NCI-H2196 treated with DMSO at 0.1 percent for 48 hours (cell line): ENCODE measurements around the gene UBE2G2.

Source experiments
- DNase-seq: peaks from one replicate; lab custom pipeline; 2025; ENCODE audit not compliant: unreplicated experiment; lab: John Stamatoyannopoulos, UW

The UBE2G2 gene, protein sequence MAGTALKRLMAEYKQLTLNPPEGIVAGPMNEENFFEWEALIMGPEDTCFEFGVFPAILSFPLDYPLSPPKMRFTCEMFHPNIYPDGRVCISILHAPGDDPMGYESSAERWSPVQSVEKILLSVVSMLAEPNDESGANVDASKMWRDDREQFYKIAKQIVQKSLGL

DNA sequence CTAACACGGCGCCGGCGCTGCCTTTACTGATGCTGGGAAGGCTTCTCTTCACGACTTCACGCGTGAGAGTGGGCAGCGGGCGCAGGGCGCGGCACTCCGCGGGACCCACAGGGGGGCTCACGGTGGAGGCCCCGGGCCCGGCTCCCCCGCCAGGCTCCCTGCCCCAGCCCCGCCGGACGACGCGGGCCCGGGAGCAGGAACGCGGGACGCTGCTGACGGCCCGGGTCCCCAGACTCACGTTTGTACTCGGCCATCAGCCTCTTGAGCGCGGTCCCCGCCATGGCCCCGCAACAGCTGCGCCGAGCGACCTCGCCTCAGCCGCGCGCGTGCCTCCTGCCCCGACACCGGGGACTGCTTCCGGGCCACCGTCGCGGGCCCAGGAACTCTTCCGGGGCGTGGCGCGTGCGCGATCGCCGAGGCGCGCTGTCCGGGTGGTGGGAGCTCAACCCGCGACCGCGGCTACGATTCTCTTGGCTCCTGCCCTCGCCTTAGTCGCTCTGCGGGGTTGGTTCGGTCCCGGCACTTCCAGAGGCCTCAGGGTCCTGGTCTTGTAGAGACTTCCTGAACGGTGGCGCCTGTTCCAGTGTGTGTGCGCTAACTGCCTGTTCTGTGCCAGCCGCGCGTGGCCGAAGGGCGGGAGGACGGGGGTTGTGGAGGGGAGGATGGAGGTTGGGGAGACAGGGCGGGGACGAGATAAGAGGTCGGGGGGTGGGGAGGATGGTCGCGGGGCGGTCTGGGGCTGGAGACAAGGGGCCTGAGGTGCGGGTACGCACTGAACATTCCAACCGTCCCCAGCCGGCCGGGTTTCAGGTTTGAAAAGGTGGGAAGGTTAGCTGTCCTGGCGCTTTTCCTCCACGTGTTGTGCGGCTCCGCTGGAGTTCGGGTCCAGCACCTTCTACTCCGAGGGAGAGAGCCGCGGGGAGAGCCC lies at the start of gene UBE2G2:
Gene UBE2G2, minus strand, starts transcription at position 353 of the 928 bp plus-strand sequence. Its CDS starts 72 bp downstream, at position 281.
- peak; percentile 43 for DNase-seq

DNA sequence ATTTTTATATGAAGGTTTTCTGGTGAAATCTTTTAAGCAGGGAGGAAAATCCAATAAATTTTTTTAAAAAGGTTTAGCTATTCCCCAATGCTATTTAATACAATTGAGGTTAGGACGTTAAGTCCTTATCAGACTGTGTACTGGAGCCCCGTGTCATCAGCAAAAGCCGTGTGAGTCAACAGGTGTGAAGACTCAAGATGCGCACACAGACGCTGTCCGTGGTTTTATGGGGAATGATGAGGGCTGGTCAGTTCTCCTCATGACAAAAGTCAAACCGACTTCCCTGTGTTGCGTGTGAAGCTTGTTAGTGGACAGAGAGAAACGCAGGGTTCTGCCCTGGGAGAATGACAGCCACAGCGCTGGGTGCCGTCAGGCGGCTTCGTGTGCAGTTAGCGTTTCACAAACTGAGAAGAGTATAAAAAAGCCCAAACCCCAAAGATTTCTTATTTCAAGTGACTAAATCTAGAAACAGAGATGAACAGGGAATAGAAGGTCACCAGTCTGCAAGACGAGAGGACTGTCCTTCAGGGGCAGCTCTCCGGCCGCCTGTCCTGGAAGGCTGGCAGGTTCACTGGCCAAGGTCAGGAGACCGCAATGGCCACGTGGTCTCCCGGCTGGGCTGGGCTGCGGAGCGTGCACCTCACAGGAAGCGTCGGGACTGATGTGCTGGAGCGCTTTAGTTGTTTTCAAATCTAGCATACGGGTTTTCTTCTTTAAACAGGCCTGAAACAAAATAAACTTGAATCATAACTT lies 49.5 kb upstream of the UBE2G2 start:
- no peak for DNase-seq

DNA sequence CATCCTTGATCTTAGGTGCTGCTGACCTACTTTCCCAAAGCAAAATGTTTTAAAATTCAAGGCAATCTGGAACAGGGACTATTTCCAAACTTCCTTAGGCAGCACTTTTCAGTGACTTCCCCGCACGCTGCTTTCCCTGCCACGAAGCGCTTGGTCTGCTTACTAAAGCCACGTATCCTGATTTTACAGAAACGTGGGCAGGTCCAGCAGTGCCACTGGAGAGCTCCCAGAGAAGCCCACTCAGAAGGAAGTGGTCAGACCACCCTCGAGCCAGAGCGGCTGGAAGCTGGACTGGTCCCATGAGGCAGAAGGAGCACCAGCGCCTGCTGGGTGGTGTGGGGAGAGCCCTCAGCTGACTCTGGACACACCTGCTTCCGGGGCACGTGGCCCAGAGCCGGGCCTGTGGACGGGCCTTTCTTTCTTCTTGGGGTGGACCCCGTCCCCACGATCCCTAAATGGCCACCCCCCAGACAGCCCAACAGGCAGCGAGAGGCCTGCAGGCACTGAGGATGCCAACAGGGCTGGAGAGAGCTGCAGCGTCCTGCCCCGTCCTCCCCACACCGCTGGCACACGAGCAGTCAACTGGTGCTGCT lies 48.7 kb upstream of the UBE2G2 start:
- no peak for DNase-seq

DNA sequence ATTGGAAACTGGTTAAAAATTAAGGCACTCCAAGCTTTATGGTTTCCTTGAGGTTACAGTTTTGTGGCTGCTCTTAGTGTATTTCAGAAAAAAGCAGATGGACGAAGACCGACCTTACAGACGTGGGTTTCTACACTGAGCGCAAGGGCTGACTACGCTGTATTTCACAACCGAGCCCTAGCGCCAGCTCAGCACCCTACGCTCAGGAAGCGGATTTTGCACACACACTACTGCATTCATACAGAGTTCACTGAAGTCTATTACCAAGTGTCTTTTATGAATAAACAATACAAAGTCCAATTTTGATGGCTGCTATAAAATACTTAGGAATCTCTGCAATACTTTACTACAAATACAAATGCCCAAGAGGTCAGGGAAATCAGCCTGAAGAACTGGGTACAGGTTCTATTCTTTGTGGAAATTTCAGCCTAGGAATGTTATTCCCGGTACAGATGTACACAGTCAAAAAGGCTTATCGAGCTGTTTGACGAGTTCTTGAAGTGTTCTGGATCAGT lies 48.1 kb upstream of the UBE2G2 start:
- DNase-seq = no peak

DNA sequence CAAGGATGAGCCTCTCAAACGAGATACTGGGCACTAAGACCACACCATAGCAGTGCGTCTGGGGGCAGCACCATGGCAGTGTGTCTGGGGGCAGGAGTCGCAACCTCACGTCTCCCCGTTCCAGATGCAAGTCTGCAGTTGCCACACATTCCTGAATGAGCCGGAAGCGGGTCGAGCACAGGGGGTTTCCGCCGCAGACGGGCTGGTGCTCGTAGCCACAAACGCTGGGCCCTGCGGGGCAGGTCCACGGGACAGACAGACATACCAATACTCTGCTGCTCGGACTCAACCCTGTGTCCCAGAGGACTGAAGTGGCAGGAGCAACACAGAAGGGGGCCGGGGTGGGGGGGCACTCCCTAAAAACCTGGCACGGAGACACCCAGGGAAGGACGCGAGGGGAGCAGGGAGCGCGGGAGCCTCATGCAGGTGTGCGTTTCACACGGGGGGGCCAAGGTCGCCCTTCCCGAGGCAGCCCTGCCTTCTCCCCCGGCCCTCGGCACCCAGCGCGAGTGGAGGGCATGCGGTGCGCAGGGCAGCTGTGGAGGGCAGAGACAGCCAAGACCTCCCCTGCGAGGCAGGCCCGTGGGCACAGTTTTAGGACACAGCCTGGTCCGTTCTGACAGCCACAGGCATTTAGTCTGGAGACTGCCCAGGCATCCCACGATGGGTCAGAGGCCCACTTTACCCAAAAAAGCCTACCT lies 47.4 kb upstream of the UBE2G2 start:
- no peak for DNase-seq

DNA sequence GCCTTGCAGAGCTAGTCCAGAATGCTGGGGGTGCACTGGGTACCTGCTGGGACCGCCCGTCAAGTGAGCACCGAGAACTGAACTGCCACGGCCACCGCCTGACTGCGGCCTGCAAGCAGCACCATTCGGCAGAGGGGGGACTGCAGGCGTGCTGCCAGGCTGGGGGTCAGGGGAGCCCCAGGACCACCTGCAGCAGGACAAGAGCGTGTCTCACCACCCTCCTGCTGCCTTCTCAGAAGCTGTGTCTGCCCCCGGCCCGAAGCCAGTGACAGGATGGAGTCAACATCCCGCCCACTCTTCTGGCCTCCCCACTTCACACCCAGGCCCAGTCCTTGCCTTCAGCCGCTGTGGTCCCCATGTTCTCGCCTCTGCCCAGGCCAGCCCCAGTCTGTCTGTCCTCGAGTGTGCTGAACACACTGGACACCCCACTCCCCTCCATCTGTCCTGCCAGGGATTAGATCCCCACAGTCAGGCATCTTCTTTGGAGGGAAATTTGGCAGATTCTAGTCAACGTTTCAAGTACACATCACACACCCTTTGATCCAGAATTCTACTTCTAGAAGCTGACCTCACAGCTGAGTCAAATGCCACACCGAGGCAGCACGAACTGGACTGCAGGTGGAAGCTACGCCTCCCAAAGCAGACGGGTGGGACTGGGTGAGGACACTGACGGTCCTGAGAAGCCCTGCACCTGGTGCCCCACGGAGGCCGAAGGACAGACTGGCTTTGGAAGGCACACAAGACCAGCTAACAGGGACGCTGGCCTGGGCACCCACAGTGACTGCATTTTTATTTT lies 45.8 kb upstream of the UBE2G2 start:
- DNase-seq = no peak

DNA sequence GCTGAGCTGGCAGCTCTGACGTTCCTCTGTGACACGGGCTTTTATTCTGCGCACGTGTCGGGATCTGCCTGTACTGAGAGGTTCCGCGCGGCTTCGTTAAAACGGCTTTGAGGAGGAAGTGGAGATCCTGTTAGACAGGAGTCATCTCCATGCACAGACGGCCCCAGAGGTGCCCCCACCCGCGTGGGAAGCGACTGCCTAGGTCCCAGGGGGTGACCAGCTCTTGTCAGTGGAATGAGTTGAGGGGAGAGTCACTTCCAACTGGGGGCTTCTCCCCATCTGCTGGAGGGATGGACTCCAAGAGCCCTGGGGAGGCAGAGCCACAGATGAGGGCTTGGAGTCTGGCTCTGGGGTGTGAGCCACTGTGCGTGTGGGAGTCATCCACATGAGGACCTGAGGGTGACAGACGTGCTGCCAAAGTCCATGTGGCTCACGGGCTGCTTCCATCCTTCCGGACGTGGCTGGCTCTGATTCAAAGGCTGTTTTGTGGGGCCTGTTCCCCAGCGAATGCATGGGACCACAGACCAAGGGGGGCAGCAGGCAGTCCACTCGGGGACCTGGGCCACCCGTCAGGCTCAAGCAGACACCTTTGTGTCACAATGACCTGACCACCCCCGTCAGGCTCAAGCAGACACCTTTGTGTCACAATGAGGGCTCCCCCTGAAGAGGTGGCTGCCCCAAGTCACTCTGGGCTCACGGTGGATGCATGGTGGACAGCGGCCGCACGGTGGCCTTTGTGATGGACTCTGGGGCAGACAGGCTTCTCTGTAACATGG lies 45.1 kb upstream of the UBE2G2 start:
- no peak for DNase-seq

DNA sequence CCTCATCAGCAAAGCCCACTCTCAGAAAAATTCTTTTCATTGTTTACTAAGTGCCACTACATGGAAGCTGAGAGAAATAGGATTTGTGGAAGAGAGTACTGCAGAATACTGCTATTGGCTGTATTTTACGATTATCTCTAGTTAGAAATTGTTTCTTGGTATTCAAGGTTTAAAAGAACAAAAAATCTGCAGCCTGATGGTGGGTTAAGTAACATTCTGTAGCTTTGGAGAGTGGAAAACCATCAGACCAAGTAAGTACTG lies 44.5 kb upstream of the UBE2G2 start:
- DNase-seq = no peak

DNA sequence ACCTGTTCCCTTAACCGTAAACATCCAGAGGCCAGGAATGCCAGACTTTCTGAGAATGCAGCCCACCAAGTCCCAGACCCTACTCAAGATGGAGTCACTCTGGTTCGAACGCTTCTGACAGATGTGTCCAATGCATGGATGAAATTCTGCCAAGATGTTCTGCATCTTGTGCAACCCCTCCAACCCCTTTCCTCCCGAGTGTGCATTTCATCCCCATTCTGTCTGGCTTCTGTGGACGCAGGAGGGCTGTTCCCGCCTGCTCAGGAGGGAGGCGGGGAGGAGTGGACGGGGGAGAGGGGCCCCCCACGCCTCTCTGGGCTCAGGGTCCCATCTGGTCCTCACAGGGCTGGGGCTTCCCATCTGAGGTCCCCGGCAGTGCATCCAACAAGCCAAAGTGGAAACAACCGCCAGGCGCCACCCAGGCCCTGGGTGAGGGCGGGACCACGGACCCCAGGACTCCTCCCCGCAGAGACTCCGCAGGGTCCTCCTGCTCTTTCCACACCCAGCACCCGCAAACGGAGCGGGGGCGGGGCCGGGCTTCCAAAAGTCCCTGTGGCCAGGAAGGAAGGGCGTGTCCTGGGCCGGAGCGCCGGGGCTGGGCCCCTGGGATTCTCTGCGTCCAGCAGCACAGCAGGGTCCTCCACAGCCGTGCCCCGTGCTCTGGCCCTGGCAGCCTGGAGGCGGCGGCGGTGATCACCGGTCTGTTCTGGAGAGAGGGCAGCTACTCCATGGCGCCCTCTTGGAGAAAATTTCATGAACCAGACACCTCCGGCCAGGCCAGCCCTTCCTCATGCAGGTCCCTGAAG lies 44.0 kb upstream of the UBE2G2 start:
- DNase-seq = no peak

DNA sequence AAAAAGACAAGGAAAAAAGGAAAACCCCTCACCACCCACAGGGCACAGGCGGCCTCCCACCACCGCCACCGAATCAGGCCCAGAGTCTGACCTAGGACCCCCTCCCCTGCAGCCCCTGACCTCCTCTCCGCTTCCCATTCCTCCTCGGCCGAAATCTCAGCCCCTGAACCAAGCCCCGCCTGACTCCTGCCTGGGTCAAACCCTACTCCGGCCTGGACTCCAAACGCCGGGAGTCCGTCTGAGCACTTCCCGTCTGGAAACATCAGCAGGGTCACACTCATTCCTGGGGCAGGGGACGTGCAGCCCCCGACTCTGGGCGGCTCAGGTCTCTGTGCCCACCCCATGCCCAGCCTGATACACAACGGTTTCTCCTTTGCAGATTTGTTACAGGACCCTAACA lies 42.6 kb upstream of the UBE2G2 start:
- no peak for DNase-seq

DNA sequence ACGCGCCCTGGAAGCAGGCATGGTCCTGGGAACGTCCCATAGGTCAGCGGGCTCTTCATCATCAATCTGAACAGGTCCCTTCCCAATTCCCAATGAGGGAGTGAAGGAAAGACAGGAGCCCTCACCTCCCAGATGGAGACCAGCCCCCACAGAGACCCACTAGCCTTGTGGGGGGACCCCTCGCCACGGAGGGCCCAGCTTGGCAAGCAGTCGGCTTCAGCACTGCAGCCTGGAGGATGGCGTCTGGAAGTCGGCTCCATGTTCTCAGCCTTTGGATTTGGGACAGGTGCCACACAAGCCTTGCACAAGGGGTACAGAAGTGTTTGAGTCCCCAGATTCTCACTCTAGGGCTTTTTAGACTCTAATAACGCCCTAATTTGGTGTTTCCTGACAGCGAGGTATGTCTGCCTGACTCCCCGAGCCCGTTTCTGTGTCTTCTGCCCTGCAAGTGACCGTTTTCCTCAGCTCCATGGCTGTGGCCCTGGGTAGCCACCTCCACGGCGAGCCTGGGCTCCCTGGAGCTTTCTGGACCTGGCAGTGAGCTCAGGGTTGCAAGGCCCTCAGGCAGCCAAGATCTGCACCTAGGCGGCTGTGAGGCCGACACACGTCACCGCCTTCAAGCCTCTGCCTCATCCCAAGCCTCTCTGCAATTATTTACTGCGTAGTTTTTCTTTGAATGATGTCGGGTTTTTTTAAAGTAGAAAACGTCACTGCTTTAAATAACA lies 41.3 kb upstream of the UBE2G2 start:
- no peak for DNase-seq

DNA sequence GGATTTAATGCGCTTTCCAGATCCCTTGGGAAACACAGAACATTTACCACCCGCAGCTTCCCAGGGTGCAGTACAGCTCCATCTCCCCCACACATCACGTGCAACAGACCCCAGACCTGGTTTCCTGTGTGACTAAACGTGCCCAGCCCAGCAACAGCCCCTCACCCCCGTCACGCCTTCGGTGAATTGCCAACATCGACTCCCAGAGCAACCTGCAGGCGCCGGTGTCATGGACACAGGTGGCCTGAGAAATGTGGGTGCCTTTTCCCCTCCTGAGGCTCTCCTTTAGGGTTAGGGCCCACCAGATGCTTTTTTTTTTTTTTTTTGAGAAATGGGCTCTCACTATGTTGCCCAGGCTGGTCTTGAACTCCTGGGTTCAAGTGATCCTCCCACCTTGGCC lies 40.5 kb upstream of the UBE2G2 start:
- DNase-seq = no peak

DNA sequence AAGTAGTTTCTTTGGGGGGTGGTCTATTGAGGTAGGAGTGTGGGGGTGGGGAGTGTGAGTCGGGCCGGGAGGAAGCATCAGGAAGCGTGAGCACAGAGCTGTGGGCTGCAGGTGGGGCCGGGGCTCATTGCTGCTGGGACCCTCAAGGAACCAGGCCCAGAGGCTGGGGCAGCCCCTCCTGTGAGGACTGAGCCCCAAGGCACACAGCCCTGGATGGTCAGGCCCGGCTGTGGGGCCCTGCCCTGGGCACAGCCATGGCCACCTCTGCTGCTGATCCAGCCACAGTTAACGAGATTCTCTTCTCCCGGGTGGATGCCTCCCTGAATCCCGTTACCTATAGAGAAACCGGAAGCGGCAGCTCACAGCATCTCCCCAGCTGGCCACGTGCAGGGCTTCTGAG lies 39.2 kb upstream of the UBE2G2 start:
- DNase-seq = no peak

DNA sequence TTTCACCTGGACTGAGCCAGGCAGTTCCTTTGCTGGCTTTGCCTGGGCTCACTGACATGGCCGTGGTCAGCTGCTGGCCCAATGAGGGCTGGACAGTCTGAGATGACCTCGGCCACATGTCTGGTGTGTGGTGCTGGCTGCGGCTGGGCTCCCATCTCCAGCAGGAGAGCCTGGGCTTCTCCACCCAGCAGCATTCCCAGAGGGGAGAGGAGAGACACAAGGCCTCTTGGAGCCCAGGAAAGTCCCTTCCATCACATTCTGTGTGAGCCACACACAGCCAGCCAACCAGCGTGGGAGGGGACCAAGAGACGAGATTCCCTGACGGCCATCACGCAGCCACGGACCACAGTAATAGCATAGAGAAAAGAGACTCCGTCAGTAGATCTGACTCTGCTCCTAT lies 37.3 kb upstream of the UBE2G2 start:
- no peak for DNase-seq

DNA sequence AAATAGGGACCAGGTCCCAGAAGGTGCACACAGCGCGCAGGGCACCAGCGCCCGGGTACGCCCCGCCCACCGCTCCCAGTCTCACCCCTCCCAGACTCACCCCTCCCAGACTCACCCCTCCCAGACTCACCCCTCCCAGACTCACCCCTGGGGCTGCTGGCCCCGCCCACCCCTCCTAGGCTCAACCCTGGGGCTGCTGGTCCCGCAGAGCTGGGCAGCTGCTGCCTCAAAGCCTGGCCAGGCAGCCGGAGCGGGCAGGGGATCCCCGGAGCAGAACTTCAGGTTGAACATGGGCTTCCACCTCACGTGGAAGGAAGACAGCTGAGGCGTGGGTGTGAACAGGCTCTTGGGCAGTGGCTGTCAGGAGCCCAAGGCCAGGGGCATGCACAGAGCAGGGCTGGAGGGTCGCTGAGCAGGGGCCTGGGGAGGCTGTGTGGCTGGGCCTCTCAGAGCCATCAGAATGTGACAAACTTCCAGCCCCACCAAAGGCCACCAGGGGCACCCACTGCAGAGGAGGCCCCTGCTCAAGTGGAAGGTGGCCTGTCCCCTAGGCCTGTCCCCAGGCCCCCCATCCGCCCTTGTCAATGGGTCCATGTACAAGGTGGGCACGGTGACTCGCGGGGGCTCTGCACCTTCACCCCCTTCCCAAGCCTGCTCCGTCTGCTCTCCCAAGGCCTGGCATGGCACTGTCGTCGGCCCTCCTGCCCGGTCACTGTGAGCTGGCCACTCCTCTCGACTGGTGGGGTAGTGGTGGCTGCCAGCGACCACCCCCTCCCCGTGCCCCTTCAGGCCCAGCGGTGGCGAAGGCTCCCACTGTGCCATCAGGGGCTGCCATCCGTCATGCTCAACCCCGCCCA lies 36.6 kb upstream of the UBE2G2 start:
- no peak for DNase-seq

DNA sequence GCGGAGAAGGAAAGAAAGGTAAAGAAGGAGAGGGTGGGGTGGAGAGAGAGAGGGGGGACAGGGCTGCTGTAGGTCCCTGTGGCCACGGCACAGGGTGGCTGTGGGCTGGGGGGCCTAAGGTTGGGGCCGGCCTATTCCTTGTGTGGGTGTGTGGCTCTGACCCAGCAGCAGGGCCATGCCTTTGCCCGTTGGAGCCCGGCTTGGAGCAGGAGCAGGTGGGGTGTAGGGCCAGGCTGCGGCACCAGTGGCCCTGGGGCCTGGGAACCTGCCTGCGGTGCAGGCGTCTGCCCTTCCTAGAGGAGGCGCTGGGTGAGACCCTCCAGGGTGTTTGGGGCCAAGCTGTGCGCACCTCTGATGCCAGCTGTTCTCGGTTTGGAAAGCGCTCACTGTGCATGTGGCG lies 35.9 kb upstream of the UBE2G2 start:
- no peak for DNase-seq
